ENCODE measurements around the gene GAP43.
"Not testable (repeated sequence)": the region's sequence is repeated elsewhere in the genome, so short reads cannot be mapped to it uniquely, and the experiment has no call there.

The GAP43 gene

GRCh38 chr3:115698851-115699591, 75.7 kb downstream of the GAP43 start:
- DNase-seq (ENCODE audit: low spot score): no peak

- no peak for DNase-seq (ENCODE audit: low spot score)
These were observed 76.4 kb downstream of the GAP43 start for GRCh38 chr3:115699706-115700105.

GRCh38 chr3:115702598-115702997, 79.3 kb downstream of the GAP43 start:
- DNase-seq (ENCODE audit: low spot score): no peak

GRCh38 chr3:115704661-115705338, 81.5 kb downstream of the GAP43 start:
- DNase-seq (ENCODE audit: low spot score): no peak

GRCh38 chr3:115706311-115706829, 83.1 kb downstream of the GAP43 start:
- no peak for DNase-seq (ENCODE audit: low spot score)

- no peak for DNase-seq (ENCODE audit: low spot score)
These were observed 85.2 kb downstream of the GAP43 start for GRCh38 chr3:115708540-115708939.

- DNase-seq (ENCODE audit: low spot score): no peak
These were observed 85.8 kb downstream of the GAP43 start for GRCh38 chr3:115709093-115709492.

- DNase-seq (ENCODE audit: low spot score): no peak
These were observed 86.6 kb downstream of the GAP43 start for GRCh38 chr3:115709931-115710330.

GRCh38 chr3:115710799-115711198, 87.5 kb downstream of the GAP43 start:
- no peak for DNase-seq (ENCODE audit: low spot score)

- DNase-seq (ENCODE audit: low spot score): no peak
These were observed 89.6 kb downstream of the GAP43 start for GRCh38 chr3:115712871-115713270.

- no peak for DNase-seq (ENCODE audit: low spot score)
These were observed 90.0 kb downstream of the GAP43 start for GRCh38 chr3:115713284-115713683.

GRCh38 chr3:115715241-115715745, 92.0 kb downstream of the GAP43 start:
- DNase-seq (ENCODE audit: low spot score): no peak

- DNase-seq (ENCODE audit: low spot score): no peak
These were observed 97.7 kb downstream of the GAP43 start for GRCh38 chr3:115720983-115721382.

GRCh38 chr3:115725800-115726199, 102.5 kb downstream of the GAP43 start:
- DNase-seq (ENCODE audit: low spot score): no peak

- no peak for DNase-seq (ENCODE audit: low spot score)
These were observed 103.8 kb downstream of the GAP43 start for GRCh38 chr3:115727135-115727534.

- no peak for DNase-seq (ENCODE audit: low spot score)
These were observed 104.7 kb downstream of the GAP43 start for GRCh38 chr3:115728013-115728412.

- not testable (repeated sequence) for DNase-seq (ENCODE audit: low spot score)
These were observed 113.0 kb downstream of the GAP43 start for GRCh38 chr3:115736341-115736740.

- no peak for DNase-seq (ENCODE audit: low spot score)
These were observed 118.3 kb downstream of the GAP43 start for GRCh38 chr3:115741650-115742049.

- DNase-seq (ENCODE audit: low spot score): not testable (repeated sequence)
These were observed 121.2 kb downstream of the GAP43 start for GRCh38 chr3:115744516-115744915.

GRCh38 chr3:115752978-115753377, 129.7 kb downstream of the GAP43 start:
- DNase-seq (ENCODE audit: low spot score): not testable (repeated sequence)

- no peak for DNase-seq (ENCODE audit: low spot score)
These were observed 134.9 kb downstream of the GAP43 start for GRCh38 chr3:115758076-115758763.

- no peak for DNase-seq (ENCODE audit: low spot score)
These were observed 137.4 kb downstream of the GAP43 start for GRCh38 chr3:115760716-115761115.

GRCh38 chr3:115761927-115762305, 138.6 kb downstream of the GAP43 start:
- DNase-seq (ENCODE audit: low spot score): no peak
